ENCODE results near the gene PIM3.
A peak's percentile ranks its signal among the peaks of the same experiment; 100 is the strongest.

DNA sequence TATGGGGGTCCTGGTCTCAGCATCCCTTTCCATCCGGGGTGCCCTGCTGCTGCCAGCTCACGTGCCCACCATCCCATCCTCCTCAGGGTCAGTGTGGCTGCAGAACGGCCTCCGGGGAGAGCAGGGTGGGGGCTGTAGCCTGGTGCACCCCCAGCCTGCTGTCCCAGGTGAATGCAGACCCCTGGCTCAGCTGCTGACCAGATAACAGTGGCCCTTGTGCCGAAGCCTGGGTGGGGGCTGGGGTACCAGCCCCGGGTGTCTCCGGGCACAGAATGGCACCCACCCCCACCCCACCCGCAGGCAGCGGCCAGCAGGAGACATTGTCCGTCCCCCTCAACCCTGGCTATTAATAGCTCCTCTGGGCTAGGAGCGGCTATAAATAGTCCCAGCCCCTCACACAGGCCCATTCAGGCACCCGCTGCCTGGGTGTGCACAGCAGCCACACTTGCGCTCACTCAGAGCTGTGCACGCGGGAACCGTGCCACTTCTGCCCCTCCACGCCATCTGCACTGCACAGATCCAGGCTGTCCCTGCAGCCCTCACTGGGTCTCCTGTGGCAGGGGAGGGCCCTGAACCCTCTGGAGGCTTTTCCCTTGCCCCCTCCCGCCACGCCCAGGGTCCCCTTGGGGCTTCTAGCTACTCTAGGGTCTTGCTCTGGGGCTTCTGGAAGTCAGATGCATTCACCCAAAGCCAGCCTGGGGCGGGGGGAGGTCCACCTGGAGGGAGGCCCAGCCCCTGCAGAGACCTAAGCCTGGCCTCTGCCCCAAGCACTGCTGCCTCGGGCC, 23.4 kb upstream of the PIM3 start:
- TF ChIP-seq, protein P1, sequence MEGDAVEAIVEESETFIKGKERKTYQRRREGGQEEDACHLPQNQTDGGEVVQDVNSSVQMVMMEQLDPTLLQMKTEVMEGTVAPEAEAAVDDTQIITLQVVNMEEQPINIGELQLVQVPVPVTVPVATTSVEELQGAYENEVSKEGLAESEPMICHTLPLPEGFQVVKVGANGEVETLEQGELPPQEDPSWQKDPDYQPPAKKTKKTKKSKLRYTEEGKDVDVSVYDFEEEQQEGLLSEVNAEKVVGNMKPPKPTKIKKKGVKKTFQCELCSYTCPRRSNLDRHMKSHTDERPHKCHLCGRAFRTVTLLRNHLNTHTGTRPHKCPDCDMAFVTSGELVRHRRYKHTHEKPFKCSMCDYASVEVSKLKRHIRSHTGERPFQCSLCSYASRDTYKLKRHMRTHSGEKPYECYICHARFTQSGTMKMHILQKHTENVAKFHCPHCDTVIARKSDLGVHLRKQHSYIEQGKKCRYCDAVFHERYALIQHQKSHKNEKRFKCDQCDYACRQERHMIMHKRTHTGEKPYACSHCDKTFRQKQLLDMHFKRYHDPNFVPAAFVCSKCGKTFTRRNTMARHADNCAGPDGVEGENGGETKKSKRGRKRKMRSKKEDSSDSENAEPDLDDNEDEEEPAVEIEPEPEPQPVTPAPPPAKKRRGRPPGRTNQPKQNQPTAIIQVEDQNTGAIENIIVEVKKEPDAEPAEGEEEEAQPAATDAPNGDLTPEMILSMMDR (IDR thresholded peaks at IDR 0.05): no peak
- TF ChIP-seq POLR2A (IDR thresholded peaks at IDR 0.05) (no peak), EP300 (IDR thresholded peaks at IDR 0.05) (peak in 1 of 2 donors; percentile 73)
